HepG2 (cell line): ENCODE data around the gene TTLL6.

ENCODE experiments used
- HCFC1 ChIP-seq: fragments of 150-350 bp; IDR thresholded peaks from 2 replicates; pipeline ENCODE4 v1.6.1; 2014; ENCODE audit warnings: low read depth, low read length
- HMG20B ChIP-seq: conservative IDR thresholded peaks from 2 replicates; pipeline ENCODE4 v1.6.1; 2016; ENCODE audit warnings: missing genetic modification reagents, missing compliant biosample characterization
- KLF6 ChIP-seq: IDR thresholded peaks from 2 replicates; pipeline ENCODE4 v1.8.0; 2016; ENCODE audit warnings: missing biosample characterization, missing genetic modification reagents
- POLR2AphosphoS2 ChIP-seq: IDR thresholded peaks from 2 replicates; pipeline ENCODE4 v1.6.1; 2011; ENCODE audit warnings: low read depth, low read length, improper control_type of control experiment
- RAD21 ChIP-seq: fragments of 450-650 bp; formaldehyde crosslinking; IDR thresholded peaks from 2 replicates; pipeline ENCODE4 v1.5.0; 2020; ENCODE audit warnings: mild to moderate bottlenecking
- TARDBP ChIP-seq: sonication (generic); formaldehyde crosslinking; IDR thresholded peaks from 2 replicates; pipeline ENCODE4 v1.8.0; 2022; ENCODE audit warnings: mild to moderate bottlenecking, missing genetic modification reagents
- ZNF274 ChIP-seq: sonication (generic); formaldehyde crosslinking; IDR thresholded peaks from 2 replicates; pipeline ENCODE4 v1.5.1; 2020; ENCODE audit warnings: mild to moderate bottlenecking, missing genetic modification reagents
- ZNF720 ChIP-seq: sonication (generic); formaldehyde crosslinking; IDR thresholded peaks from 2 replicates; pipeline ENCODE4 v1.4.0; 2020; ENCODE audit warnings: missing genetic modification reagents
- ZNF768 ChIP-seq: sonication (generic); formaldehyde crosslinking; IDR thresholded peaks from 2 replicates; pipeline ENCODE4 v1.4.0; 2020; ENCODE audit warnings: missing genetic modification reagents
- TF ChIP-seq, protein P1 (sequence below): sonication (generic); formaldehyde crosslinking; IDR thresholded peaks from 2 replicates; pipeline ENCODE4 v1.5.0; 2020; ENCODE audit warnings: missing genetic modification reagents, mild to moderate bottlenecking, borderline replicate concordance
- TF ChIP-seq, protein P2 (sequence below): sonication (generic); formaldehyde crosslinking; IDR thresholded peaks from 2 replicates; pipeline ENCODE4 v1.5.0; 2020; ENCODE audit warnings: mild to moderate bottlenecking, missing genetic modification reagents, moderate library complexity
- TF ChIP-seq, protein P3 (sequence below): sonication (generic); formaldehyde crosslinking; IDR thresholded peaks from 2 replicates; pipeline ENCODE4 v1.4.0; 2020; ENCODE audit warnings: missing genetic modification reagents, borderline replicate concordance
- TF ChIP-seq, protein P4 (sequence below): sonication (generic); formaldehyde crosslinking; IDR thresholded peaks from 2 replicates; pipeline ENCODE4 v1.5.1; 2020; ENCODE audit warnings: missing genetic modification reagents, mild to moderate bottlenecking, borderline replicate concordance

DNA sequence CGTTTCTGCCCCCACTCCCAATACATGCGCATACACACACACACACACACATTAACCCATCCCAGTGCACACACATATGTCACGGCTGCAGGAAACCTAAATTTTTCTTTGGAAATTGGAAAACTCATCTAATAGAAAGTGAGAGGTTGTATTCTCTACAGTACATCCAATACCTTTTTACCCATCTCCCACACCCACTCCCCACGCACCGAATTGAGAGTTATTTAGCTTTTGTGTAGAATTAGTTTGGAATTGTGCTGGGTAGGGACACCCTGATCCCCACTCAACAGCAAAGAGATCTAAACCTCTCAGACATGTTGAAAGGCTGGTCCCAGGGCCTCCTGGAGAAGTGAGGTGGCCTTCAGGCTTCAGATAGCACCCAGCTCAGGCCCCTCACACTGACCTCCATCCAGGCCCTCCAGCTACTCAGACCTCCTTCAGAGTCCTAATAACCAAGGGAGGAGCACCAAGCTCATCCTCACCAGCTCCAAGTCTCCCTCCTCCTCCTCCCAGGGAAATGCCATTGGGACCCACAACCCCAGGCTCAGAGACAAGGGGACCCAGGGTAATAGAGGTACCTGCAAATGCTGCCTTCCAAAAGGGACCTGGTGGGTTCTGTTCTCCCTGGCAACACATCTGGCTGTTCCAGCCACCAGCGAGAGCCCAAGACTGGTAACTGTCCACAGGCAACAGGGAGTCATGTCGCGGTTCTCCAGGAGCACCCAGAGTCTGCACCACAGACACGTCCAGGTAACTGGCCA, 89.4 kb downstream of the TTLL6 start:
- no peak for TF ChIP-seq POLR2AphosphoS2
- no peak for TF ChIP-seq HCFC1
- TF ChIP-seq, protein P1, sequence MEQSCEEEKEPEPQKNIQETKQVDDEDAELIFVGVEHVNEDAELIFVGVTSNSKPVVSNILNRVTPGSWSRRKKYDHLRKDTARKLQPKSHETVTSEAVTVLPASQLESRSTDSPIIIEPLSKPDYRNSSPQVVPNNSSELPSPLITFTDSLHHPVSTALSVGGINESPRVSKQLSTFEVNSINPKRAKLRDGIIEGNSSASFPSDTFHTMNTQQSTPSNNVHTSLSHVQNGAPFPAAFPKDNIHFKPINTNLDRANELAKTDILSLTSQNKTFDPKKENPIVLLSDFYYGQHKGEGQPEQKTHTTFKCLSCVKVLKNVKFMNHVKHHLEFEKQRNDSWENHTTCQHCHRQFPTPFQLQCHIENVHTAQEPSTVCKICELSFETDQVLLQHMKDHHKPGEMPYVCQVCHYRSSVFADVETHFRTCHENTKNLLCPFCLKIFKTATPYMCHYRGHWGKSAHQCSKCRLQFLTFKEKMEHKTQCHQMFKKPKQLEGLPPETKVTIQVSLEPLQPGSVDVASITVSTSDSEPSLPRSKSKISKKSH (CRISPR knock-in tag), result no peak
- TF ChIP-seq ZNF768 (CRISPR knock-in tag), result no peak
- no peak for TF ChIP-seq KLF6 (CRISPR knock-in tag)
- TF ChIP-seq, protein P2, sequence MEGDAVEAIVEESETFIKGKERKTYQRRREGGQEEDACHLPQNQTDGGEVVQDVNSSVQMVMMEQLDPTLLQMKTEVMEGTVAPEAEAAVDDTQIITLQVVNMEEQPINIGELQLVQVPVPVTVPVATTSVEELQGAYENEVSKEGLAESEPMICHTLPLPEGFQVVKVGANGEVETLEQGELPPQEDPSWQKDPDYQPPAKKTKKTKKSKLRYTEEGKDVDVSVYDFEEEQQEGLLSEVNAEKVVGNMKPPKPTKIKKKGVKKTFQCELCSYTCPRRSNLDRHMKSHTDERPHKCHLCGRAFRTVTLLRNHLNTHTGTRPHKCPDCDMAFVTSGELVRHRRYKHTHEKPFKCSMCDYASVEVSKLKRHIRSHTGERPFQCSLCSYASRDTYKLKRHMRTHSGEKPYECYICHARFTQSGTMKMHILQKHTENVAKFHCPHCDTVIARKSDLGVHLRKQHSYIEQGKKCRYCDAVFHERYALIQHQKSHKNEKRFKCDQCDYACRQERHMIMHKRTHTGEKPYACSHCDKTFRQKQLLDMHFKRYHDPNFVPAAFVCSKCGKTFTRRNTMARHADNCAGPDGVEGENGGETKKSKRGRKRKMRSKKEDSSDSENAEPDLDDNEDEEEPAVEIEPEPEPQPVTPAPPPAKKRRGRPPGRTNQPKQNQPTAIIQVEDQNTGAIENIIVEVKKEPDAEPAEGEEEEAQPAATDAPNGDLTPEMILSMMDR (CRISPR knock-in tag), result no peak
- TF ChIP-seq, protein P3, sequence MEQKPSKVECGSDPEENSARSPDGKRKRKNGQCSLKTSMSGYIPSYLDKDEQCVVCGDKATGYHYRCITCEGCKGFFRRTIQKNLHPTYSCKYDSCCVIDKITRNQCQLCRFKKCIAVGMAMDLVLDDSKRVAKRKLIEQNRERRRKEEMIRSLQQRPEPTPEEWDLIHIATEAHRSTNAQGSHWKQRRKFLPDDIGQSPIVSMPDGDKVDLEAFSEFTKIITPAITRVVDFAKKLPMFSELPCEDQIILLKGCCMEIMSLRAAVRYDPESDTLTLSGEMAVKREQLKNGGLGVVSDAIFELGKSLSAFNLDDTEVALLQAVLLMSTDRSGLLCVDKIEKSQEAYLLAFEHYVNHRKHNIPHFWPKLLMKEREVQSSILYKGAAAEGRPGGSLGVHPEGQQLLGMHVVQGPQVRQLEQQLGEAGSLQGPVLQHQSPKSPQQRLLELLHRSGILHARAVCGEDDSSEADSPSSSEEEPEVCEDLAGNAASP, result no peak
- no peak for TF ChIP-seq ZNF720 (CRISPR knock-in tag)
- no peak for TF ChIP-seq HMG20B (CRISPR knock-in tag)
- no peak for TF ChIP-seq ZNF274 (CRISPR knock-in tag)
- TF ChIP-seq TARDBP, result no peak
- TF ChIP-seq, protein P4, sequence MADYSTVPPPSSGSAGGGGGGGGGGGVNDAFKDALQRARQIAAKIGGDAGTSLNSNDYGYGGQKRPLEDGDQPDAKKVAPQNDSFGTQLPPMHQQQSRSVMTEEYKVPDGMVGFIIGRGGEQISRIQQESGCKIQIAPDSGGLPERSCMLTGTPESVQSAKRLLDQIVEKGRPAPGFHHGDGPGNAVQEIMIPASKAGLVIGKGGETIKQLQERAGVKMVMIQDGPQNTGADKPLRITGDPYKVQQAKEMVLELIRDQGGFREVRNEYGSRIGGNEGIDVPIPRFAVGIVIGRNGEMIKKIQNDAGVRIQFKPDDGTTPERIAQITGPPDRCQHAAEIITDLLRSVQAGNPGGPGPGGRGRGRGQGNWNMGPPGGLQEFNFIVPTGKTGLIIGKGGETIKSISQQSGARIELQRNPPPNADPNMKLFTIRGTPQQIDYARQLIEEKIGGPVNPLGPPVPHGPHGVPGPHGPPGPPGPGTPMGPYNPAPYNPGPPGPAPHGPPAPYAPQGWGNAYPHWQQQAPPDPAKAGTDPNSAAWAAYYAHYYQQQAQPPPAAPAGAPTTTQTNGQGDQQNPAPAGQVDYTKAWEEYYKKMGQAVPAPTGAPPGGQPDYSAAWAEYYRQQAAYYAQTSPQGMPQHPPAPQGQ (CRISPR knock-in tag), result no peak
- no peak for TF ChIP-seq RAD21 (CRISPR knock-in tag)
